Measurements from ENCODE around the gene DHX58.

DHX58 gene

DNA sequence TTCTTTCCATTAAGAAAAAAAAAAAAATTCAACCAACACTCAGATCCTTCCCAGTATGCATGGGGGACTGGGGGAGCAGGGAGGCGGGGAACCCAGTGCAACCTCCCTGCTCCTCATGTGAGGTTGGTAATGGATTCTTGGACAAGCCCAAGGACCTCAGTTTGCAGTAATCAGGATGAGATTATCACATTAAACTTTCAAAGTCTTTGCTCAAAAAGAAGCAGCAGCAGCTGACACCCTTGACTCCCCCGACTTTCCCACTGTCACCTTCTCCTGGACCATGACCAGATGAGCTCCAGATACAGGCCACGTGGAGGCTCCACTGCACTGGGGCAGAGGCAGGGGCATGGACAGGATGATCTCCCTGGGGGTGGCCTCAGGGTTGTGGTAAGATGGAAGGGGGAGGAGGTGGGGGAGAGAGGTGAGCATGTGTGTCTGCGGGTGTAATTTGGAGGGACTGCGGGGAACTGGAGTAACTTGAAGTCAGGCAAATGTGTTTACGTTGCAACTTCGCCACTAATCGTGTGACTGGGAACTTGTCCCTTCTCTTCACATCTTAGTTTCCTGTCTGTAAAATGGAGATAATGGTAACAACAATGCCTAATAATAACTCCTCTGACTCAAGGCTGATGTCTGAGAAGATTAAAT is 34.0 kb downstream of the DHX58 start:
- H3K4me3 ChIP-seq (ENCODE audit: low read length) = no peak overlapping the region
- no peak for DNase-seq (ENCODE audit: low read depth)
- TF ChIP-seq, protein P1, sequence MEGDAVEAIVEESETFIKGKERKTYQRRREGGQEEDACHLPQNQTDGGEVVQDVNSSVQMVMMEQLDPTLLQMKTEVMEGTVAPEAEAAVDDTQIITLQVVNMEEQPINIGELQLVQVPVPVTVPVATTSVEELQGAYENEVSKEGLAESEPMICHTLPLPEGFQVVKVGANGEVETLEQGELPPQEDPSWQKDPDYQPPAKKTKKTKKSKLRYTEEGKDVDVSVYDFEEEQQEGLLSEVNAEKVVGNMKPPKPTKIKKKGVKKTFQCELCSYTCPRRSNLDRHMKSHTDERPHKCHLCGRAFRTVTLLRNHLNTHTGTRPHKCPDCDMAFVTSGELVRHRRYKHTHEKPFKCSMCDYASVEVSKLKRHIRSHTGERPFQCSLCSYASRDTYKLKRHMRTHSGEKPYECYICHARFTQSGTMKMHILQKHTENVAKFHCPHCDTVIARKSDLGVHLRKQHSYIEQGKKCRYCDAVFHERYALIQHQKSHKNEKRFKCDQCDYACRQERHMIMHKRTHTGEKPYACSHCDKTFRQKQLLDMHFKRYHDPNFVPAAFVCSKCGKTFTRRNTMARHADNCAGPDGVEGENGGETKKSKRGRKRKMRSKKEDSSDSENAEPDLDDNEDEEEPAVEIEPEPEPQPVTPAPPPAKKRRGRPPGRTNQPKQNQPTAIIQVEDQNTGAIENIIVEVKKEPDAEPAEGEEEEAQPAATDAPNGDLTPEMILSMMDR (IDR thresholded peaks at IDR 0.05; ENCODE audit: insufficient read depth, low read depth, low read length, missing control alignments) = no peak

DNA sequence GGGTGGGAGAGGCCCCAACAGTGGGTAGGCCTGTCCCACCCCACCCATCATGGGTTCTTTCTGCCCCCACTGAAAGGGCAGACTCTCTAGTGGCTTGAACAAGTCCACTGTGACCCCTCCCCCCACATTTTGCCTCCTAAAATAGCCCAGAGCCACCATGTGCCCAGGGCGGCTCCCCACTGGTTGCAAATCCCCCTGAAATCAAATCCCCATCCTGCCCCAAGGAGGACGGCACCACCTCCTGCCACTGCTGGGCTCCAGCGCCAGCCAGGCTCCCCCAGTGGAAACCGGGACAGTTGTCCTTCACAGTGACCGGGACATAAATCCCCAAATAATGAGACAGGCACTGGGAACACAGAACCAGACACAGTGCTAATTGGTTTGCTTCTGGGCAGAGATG is 34.8 kb downstream of the DHX58 start:
- TF ChIP-seq, protein P1 (IDR thresholded peaks at IDR 0.05; ENCODE audit: insufficient read depth, low read depth, low read length, missing control alignments) = no peak
- no peak for DNase-seq (ENCODE audit: low read depth)
- H3K4me3 ChIP-seq (ENCODE audit: low read length) = no peak overlapping the region

DNA sequence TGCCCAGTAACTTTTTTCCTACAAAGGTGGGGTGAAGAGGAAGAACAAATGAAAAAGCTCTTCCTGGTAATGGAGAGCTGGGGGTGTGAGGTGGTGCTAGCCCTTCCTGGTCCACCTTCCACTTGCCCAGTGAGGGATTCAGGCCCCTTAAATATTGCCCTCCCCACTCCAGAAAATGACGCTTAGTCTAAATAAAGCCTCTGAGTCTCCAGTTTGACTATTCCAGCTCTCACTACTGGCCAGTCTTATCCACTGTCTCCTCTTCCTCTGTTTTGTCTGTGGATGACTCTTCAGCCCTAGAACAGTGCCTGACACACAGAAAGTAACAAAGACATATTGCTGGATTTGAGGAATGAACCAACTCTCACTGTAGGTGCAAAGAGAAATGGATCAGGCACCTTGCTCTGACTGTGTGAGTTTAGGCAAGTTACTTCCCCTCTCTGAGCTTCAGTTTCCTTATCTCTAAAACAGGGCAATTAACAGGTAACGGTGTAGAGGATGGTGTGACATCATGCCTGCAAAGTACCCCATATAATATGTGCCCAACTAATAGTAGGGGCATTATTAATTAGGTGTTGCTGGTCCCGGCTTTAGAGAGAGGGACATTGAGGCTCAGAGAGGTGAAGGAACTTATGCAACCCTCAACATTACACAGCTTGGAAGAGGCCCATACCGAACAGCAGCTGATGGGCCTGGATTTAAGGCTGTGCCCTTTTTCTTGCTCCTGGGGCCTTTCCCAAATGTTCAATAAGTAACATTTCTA is 35.5 kb downstream of the DHX58 start:
- TF ChIP-seq, protein P1 (IDR thresholded peaks at IDR 0.05; ENCODE audit: insufficient read depth, low read depth, low read length, missing control alignments) = no peak
- no peak overlapping the region for H3K4me3 ChIP-seq (ENCODE audit: low read length)
- no peak for DNase-seq (ENCODE audit: low read depth)

DNA sequence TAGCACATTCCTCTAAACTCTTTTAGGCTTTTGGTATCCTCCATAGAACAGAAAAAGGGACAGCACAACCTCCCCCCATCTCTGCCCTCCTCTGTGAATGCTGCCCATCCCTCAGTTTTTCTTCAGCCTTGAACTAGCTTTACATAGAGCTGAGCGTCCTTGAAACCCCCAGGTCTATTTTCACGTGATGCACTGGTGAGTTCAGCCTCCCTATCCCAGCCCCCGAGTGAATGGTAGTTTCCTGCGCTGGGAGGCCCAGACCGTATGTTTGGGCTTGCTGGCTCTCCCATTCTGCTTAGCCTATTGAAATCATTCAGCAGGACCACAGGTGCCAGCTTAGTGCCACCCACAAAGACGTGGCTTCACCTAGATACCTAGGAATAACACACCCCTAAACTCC is 36.7 kb downstream of the DHX58 start:
- no peak for DNase-seq (ENCODE audit: low read depth)
- TF ChIP-seq, protein P1 (IDR thresholded peaks at IDR 0.05; ENCODE audit: insufficient read depth, low read depth, low read length, missing control alignments) = no peak
- no peak overlapping the region for H3K4me3 ChIP-seq (ENCODE audit: low read length)

DNA sequence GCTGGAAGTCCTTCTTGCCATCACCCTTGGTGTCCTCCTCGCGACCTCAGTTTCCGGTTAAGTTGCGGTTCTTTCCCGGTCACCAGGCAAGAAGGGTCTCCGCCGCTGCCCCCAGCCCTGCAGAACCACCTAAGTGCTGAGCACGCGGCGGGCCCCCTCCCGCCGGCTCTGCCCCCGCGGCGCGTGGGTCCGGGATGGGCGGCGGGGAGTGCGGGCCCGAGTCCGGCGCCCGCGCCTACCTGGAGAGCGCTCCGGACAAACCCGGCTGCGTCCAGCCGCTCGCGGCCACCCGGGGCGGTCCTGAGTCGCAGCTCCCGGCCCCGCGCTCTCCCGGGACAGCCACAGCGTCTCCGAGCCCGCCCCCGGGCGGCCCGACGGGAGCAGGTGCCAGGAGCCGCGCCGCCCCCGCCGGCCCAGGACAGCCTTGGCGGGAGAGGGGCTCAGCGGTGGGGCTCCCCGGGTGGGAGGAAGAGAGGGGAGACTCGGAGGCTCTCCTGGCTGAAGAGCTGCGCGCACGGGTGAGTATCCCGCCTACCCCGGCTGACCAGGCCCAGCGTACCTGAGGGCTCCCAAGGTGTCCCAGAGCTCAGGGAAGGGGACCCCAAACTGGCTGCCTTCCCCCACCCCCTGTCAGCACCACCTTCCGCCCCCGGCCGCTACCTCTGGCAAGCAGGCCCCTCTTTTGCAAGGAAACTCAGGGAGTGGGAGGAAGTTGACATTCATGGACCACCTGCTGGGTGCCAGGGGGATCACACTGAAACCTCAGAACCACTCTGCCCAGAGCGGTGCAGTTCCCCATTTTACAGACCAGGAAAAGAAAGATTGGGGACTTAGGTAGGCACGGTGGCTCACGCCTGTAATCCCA is 40.0 kb downstream of the DHX58 start:
- no peak for DNase-seq (ENCODE audit: low read depth)
- no peak overlapping the region for H3K4me3 ChIP-seq (ENCODE audit: low read length)
- TF ChIP-seq, protein P1 (IDR thresholded peaks at IDR 0.05; ENCODE audit: insufficient read depth, low read depth, low read length, missing control alignments) = no peak

DNA sequence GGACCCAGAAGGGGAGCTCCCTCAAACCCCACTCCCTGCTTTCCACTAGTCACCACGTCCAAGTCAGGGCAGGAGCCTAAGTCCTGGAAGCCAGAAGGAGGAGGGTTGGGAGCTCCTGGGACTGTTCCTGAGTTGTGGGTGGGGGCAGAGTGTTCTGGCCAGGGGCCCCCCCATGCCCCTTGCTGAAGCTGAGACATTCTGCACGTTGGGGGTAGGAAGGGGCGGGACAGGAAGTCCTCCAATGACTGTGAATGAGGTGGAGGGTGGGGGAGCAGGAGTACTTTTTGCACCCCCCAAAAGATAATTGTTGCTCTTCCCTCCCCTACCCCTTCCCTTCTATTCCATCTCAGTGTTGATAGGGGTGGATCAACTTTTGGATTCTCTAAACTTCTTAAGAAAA is 40.7 kb downstream of the DHX58 start:
- TF ChIP-seq, protein P1 (IDR thresholded peaks at IDR 0.05; ENCODE audit: insufficient read depth, low read depth, low read length, missing control alignments) = no peak
- H3K4me3 ChIP-seq (ENCODE audit: low read length) = no peak overlapping the region
- DNase-seq (ENCODE audit: low read depth) = no peak
